Upper lobe of left lung (tissue), 6 donors: Measurements from ENCODE around the gene NACC2. TPM values are rescaled to one million over a fixed set of nuclear protein-coding genes. Genes with fewer than 3 reads are reported as not detected.

ENCODE experiments used
- ATAC-seq, 2 donors: fragments of 200-7000 bp; cut with Tn5 transposase; one replicate each; pipeline ENCODE4 v1.9.1; 2022; ENCODE audit warnings: mild to moderate bottlenecking in 2 of 2, moderate library complexity in 2 of 2; ENCODE audit not compliant: low FRiP score in 2 of 2
- DNase-seq, 2 donors: peaks; one replicate each; pipeline ENCODE4 v3.0.0-alpha.2; 2019 to 2020
- H3K27ac ChIP-seq, 4 donors: fragments of 200-600 bp; sonication (generic); one replicate each; pipeline ENCODE4 v1.5.1; 2016 to 2019
- H3K27me3 ChIP-seq, 4 donors: fragments of 200-600 bp; sonication (generic); one replicate each; pipeline ENCODE4 v1.5.1; 2017 to 2019
- H3K36me3 ChIP-seq, 4 donors: fragments of 200-600 bp; sonication (generic); one replicate each; pipeline ENCODE4 v1.5.1; 2016 to 2019
- H3K4me1 ChIP-seq, 4 donors: fragments of 200-600 bp; sonication (generic); one replicate each; pipeline ENCODE4 v1.5.1; 2018 to 2019
- H3K4me3 ChIP-seq, 4 donors: fragments of 200-600 bp; sonication (generic); one replicate each; pipeline ENCODE4 v1.5.1; 2017 to 2019; ENCODE audit warnings: mild to moderate bottlenecking in 2 of 4, moderate library complexity in 1 of 4
- H3K9me3 ChIP-seq, 4 donors: fragments of 200-600 bp; sonication (generic); one replicate each; pipeline ENCODE4 v1.5.1; 2018 to 2019
- EP300 ChIP-seq, 4 donors: sonication (generic); formaldehyde crosslinking; IDR thresholded peaks; one replicate each; pipeline ENCODE4 v1.5.1; 2017; ENCODE audit warnings: antibody characterized with exemption in 4 of 4, control low read depth in 2 of 4
- POLR2A ChIP-seq, 4 donors: fragments of 450-650 bp; IDR thresholded peaks; one replicate each; pipeline ENCODE4 v1.5.1; 2016 to 2017; ENCODE audit warnings: antibody characterized with exemption in 4 of 4, mild to moderate bottlenecking in 2 of 4
- POLR2AphosphoS5 ChIP-seq, 2 donors: sonication (generic); formaldehyde crosslinking; IDR thresholded peaks; one replicate each; pipeline ENCODE4 v1.5.1; 2017; ENCODE audit warnings: antibody characterized with exemption in 2 of 2
- WGBS, 2 donors: methylation state at CpG; one replicate each; pipeline ENCODE4 v1.1.5; 2017 to 2018; 5-methylcytosine and 5-hydroxymethylcytosine counted together
- total RNA-seq, 6 donors: library from RNA; depleted of rRNA in 4 of 6; stranded (reverse); fragments of >200 nt in 4 of 6; gene quantifications; one replicate each; pipeline versions ENCODE4 v1.1.0 to v1.2.1, GENCODE V29; 2016 to 2021
- TF ChIP-seq, protein P1 (sequence below), 6 experiments: fragments of 450-650 bp in 4 of 6; fragments of 200-600 bp in 2 of 6; sonication (generic) in 2 of 6; IDR thresholded peaks; one replicate each; pipeline ENCODE4 v1.5.1; 2016 to 2019; ENCODE audit warnings: antibody characterized with exemption in 6 of 6
- donor health status: DM: no; HTN: no; CAD: no; lungs with moderate emphysema.
- donor health status: DM: no; HTN: yes; CAD: no; lungs with severe emphysema.

Gene NACC2, protein sequence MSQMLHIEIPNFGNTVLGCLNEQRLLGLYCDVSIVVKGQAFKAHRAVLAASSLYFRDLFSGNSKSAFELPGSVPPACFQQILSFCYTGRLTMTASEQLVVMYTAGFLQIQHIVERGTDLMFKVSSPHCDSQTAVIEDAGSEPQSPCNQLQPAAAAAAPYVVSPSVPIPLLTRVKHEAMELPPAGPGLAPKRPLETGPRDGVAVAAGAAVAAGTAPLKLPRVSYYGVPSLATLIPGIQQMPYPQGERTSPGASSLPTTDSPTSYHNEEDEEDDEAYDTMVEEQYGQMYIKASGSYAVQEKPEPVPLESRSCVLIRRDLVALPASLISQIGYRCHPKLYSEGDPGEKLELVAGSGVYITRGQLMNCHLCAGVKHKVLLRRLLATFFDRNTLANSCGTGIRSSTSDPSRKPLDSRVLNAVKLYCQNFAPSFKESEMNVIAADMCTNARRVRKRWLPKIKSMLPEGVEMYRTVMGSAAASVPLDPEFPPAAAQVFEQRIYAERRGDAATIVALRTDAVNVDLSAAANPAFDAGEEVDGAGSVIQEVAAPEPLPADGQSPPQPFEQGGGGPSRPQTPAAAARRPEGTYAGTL
- 10 to 100 TPM; 16.8 to 38.4 (median 31.3) TPM for total RNA-seq

DNA sequence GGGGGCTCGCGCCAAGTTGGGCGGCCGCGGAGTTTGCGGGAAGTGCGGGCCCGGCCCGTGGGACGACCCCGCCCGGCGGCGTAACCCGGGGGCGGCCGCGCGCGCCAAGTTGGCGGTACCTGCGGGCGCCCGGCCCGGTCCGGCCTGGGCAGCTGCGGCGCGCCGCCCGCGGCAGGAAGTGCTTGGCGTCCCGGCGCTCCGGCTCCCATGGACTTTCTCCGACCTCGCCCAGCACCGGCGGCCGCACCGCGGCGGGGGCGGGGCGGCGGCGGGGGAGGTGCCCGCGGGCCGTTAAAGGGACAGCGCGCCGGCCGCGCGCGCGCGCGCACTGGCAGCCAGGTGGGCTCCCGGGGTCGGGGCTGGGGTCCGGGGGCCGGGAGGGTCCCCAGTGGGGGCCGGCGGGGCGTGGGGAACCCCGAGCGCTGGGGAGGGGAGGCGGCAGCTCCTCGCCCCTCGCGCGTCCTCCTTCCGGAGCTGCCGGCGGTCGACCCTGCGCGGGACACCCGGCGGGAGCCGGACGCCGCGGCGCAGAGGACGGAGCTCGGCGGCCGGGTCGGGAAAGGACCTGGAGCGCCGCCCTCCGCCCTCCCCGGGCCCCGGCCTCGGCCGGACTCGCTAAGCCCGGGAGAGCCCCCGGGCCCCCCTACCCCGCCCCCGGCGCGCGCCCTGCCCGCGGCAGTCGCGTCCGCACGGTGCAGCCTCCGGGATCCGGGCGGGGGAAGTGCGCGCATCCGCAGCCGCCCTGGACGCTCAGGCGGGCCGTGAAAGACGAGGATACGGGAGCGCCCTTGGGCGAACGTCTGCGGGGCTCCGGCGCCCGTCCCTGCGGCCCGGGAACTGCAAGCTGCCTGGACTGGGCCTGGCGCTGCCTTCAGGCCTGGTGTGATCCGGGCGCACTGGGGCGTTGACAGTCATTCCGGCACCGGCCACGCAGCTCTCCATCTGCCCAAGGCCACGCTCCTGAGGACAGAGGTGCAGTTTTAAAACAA lies at the start of gene NACC2:
TSS of gene NACC2 (minus strand) at position 220 of the 989 bp plus-strand sequence. CDS start 44,768 bp downstream, outside the sequence.
- Histone ChIP-seq H3K9me3 (no peaks in the 10 kb centered on the region), H3K27me3 (no peaks in the 10 kb centered on the region), H3K36me3 (peaks cover 0 to 9% (median 0%) of the 10 kb centered on the region in 4 donors), H3K4me1 (peaks cover 44 to 64% (median 49%) of the 10 kb centered on the region in 4 donors), H3K4me3 (peak within 1 kb of the TSS; percentile 64 to 97 (median 88)), H3K27ac (peak within 1 kb of the TSS; percentile 90 to 96 (median 93))
- TF ChIP-seq, protein P1, sequence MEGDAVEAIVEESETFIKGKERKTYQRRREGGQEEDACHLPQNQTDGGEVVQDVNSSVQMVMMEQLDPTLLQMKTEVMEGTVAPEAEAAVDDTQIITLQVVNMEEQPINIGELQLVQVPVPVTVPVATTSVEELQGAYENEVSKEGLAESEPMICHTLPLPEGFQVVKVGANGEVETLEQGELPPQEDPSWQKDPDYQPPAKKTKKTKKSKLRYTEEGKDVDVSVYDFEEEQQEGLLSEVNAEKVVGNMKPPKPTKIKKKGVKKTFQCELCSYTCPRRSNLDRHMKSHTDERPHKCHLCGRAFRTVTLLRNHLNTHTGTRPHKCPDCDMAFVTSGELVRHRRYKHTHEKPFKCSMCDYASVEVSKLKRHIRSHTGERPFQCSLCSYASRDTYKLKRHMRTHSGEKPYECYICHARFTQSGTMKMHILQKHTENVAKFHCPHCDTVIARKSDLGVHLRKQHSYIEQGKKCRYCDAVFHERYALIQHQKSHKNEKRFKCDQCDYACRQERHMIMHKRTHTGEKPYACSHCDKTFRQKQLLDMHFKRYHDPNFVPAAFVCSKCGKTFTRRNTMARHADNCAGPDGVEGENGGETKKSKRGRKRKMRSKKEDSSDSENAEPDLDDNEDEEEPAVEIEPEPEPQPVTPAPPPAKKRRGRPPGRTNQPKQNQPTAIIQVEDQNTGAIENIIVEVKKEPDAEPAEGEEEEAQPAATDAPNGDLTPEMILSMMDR (IDR thresholded peaks at IDR 0.05), result peak in 1 of 6 experiments; percentile 21
- TF ChIP-seq EP300 (IDR thresholded peaks at IDR 0.05), result no peak
- TF ChIP-seq POLR2AphosphoS5 (IDR thresholded peaks at IDR 0.05), result peak; percentile 42 to 56
- peak in 2 of 4 donors; percentile 15 to 45 for TF ChIP-seq POLR2A (IDR thresholded peaks at IDR 0.05)
- peak; percentile 73 to 95 for DNase-seq
- peak in 1 of 2 donors; percentile 77 for ATAC-seq
- 2% methylated on average over 74 of the region's 143 CpGs; no CpG with 5 or more reads in 1 of the 2 donors for WGBS, 2 donors

DNA sequence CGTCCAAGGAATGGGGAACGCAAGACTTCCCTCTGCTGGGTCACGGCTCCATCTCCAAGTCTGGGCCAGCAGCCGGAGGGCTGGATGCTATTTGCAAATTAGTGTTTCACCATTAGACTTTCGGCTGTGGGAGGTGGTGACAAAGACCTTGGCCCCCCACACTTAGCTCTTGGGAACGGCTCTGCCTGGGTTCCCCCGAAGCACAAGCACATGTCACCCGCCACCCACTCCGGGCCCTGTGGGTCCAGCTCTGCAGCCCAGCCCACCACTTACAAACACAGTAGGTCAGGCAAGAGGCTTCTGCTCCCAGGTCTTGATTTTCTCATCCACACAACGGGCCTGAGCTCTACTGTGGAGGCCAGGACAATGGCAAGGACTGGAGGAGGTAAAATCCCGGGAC lies 49.4 kb upstream of the NACC2 start:
- no peak overlapping the region for H3K27ac ChIP-seq
- no peaks in the 10 kb centered on the region for H3K9me3 ChIP-seq
- ATAC-seq (no peak), DNase-seq (peak in 1 of 2 donors; percentile 33)
- WGBS, 2 donors, result 83 to 89% methylated on average over 6 to 11 of the region's 11 CpGs
- no peak overlapping the region for H3K4me3 ChIP-seq
- TF ChIP-seq, protein P1 (IDR thresholded peaks at IDR 0.05), result no peak
- TF ChIP-seq EP300 (IDR thresholded peaks at IDR 0.05) (no peak), POLR2A (IDR thresholded peaks at IDR 0.05) (no peak), POLR2AphosphoS5 (IDR thresholded peaks at IDR 0.05) (no peak)
- no peaks in the 10 kb centered on the region for H3K36me3 ChIP-seq
- H3K27me3 ChIP-seq, result peaks cover 0 to 20% (median 6%) of the 10 kb centered on the region in 4 donors
- H3K4me1 ChIP-seq, result no peaks in the 10 kb centered on the region

DNA sequence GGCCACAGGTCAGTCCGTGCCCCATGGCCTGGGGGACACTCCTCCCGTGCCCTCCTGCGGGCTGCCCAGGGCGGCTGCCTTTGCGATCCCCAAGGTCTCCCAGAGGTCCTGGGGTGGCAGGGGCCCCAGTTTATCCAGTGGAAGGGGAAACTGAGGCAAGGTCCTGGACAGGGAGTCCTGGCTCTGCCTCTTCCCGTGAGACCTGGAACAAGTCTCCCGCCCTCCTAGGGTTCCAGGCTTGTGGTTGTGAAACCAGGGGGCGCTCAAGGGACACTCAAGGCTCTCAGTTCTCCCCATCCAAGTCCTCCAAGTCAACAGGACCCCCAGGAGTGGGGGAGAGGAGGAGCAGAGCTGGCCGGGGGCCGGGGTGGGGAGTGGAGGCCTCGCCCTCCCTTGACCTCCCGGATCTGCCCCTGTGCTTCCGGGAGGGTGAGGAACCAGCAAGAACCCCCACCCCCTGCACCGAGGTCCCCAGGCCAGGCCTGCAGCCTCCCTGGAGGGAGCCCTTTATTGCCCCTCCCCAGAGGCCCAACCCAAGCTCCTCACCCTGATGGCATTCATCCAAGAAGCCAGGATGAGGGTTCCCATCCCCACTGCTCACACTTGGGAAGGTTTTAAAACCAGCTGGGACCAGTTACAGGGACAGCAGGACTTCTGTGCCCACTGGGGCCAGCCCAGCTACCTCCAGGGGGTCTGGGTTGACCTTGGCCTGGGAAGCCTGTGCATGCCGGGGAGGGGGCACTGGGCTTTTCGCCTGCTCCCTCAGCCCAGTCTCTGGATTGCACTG lies 48.3 kb upstream of the NACC2 start:
- H3K4me3 ChIP-seq, result no peak overlapping the region
- no peaks in the 10 kb centered on the region for H3K9me3 ChIP-seq
- no peak overlapping the region for H3K27ac ChIP-seq
- 15 to 29% methylated on average over 4 to 12 of the region's 16 CpGs for WGBS, 2 donors
- no peaks in the 10 kb centered on the region for H3K36me3 ChIP-seq
- DNase-seq, result peak in 1 of 2 donors; percentile 56
- H3K4me1 ChIP-seq, result no peaks in the 10 kb centered on the region
- TF ChIP-seq, protein P1 (IDR thresholded peaks at IDR 0.05), result no peak
- TF ChIP-seq POLR2A (IDR thresholded peaks at IDR 0.05), result no peak
- TF ChIP-seq POLR2AphosphoS5 (IDR thresholded peaks at IDR 0.05), result no peak
- no peak for TF ChIP-seq EP300 (IDR thresholded peaks at IDR 0.05)
- no peak for ATAC-seq
- H3K27me3 ChIP-seq, result peaks cover 0 to 18% (median 6%) of the 10 kb centered on the region in 4 donors

DNA sequence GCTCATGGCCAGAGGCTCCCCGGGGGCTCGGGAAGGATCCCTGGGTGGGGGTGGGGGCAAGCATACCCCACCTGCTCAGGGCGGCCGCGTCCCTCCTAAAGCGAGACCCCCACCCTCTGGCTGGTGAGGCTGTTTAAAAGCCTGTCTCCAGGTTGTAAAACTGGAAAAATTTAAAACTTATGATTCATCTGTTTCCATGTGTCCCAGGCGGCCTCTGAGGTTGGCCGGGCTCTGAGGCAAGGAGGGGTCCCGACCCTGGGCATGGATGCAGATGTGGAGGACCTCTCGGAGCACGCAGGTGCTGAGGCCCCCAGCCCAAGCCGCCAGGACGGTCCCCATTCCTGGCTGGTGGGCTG lies 47.7 kb upstream of the NACC2 start:
- H3K9me3 ChIP-seq, result no peaks in the 10 kb centered on the region
- no peak overlapping the region for H3K4me3 ChIP-seq
- H3K36me3 ChIP-seq, result no peaks in the 10 kb centered on the region
- peaks cover 0 to 12% (median 4%) of the 10 kb centered on the region in 4 donors for H3K27me3 ChIP-seq
- no peak for DNase-seq
- TF ChIP-seq POLR2A (IDR thresholded peaks at IDR 0.05) (no peak), POLR2AphosphoS5 (IDR thresholded peaks at IDR 0.05) (no peak), EP300 (IDR thresholded peaks at IDR 0.05) (no peak)
- TF ChIP-seq, protein P1 (IDR thresholded peaks at IDR 0.05), result no peak
- no peak overlapping the region for H3K27ac ChIP-seq
- H3K4me1 ChIP-seq, result no peaks in the 10 kb centered on the region
- WGBS, 2 donors, result 55% methylated on average over 12 of the region's 13 CpGs; no CpG with 5 or more reads in 1 of the 2 donors
- no peak for ATAC-seq
